HG03439 (cell line): ENCODE measurements around the gene RAB34.
"Not testable (repeated sequence)": the region's sequence is repeated elsewhere in the genome, so short reads cannot be mapped to it uniquely, and the experiment has no call there.

Source experiments
- ATAC-seq: cut with Tn5 transposase; IDR thresholded peaks from one replicate; pipeline ENCODE4 v1.9.1; 2021; ENCODE audit warnings: mild to moderate bottlenecking, moderate library complexity; ENCODE audit not compliant: unreplicated experiment

The RAB34 gene

DNA sequence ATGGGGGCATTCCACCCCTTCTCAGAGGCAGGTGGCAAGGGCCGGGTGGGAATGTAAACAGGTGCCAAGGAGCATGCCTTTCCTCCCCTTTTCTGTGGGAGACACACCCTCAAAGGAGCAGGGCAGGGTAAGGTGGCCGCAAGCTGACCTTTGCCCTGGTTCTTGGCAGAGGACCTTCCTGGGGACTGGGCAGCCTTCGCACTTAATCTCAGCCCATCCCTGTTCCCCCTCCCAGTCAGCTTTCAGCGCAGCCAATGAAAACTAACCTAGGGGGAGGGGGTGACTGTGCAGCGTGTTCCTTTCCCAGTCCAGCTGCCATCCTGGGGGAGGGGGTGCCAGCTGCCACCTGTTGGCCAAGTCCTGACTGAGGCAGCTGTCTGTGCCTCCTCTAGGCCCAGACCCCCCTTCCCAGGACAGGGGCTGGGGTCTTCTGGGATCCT, 29.0 kb upstream of the RAB34 start:
- no peak for ATAC-seq

DNA sequence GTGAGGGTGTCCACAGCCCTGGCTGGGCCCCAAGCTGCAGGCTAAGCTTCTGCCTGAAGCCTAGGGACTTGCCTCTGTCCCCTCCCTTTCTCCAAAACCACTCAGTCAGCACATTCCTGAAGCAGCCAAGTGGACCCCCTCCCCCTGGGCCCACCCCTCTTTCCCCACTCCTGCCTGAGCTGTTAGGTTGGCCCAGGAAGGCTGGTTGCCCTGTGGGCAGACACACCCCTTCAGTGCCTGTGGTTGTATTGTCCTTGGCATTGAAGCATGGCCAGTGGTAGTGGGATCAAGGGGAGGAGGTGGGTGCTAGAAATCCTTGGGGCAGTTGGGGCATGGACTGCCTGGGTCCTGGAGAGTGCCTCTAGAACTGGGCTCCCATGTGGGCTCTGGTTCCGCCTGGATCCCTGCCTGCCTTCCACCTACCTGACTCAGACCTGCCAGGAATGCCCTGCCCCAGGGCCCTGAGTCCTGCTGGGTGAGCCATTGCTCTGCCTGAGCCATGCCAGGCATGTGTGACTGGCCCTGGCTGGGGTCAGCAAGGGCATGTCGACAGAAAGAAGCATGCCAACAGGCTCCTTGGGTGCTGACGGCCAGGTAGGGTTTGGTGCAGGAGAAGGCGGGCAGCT, 28.2 kb upstream of the RAB34 start:
- ATAC-seq: no peak

DNA sequence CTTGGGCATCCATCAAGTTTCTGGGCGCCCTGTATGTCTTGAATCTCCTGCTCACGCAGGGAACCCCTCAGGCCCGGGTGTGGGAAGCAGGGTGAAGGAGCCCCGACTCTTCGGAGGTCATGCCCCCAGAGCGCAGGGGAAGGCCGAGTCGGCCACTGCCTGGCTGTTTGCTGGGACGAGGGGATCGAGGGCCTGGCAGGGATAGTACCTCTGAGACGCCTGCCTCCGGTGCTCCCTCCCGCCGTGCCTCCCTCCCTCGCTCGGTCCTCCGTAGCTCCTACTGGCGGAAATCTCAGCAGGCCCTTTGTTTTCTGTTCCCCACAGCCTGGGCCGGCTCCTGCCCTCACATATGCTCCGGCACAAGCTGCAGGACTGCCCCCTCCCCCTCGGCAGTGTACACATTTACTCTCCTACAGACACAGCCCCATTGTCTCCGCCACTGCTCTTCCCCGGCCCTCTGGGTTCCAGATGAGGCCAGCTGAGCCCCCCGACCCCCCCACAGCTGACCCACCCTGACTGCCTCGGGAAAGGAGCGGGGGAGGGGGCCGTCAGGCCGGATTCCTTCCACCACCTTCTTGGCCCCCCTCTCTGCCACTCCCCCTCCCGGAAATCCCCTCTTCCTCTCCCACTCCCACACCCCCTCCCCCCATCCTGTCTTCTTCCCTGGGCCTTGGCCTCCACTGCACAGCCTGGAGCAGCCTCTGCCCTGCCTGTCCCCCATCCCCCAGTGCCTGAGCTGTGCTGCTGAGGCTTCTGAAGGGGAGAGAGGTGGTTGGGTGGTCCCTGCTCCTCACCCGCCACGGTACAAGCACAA, 27.5 kb upstream of the RAB34 start:
- ATAC-seq: no peak

DNA sequence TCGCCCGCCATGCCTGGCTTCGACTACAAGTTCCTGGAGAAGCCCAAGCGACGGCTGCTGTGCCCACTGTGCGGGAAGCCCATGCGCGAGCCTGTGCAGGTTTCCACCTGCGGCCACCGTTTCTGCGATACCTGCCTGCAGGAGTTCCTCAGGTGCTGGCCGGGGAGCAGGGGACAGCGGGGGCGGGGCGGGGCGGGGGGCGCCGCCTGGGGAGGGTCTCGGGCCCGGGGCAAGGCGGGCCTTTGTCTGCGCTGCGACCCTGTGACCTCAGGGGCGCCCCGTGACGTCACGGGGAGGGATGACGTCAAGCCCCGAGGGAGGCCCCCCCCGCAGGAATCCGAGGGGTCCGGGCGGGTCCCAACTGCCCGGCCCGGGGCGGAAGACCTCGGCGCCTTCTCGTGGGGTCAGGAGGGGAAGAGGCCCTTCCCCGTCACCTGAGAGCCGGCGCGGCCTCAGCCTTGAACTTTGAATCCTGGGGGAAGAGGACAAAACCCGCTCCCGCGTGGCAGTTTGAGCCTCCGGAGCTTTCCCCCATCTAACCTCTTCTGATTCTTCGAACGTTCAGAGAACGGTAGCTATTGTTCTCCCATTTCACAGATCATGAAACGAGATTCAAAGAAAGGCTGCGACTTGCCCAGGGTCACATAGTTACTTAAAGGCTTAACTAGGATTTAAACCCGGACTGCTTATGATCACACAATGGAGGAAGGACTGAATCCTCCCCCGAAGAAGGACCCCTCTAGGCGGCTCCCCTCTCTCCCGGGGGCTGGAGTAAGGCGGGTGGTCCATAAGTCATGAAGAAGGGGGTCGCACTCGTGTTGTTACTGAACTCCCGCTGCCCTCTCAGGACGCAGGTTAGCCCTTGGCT, 26.7 kb upstream of the RAB34 start:
- ATAC-seq: peak; percentile 15

DNA sequence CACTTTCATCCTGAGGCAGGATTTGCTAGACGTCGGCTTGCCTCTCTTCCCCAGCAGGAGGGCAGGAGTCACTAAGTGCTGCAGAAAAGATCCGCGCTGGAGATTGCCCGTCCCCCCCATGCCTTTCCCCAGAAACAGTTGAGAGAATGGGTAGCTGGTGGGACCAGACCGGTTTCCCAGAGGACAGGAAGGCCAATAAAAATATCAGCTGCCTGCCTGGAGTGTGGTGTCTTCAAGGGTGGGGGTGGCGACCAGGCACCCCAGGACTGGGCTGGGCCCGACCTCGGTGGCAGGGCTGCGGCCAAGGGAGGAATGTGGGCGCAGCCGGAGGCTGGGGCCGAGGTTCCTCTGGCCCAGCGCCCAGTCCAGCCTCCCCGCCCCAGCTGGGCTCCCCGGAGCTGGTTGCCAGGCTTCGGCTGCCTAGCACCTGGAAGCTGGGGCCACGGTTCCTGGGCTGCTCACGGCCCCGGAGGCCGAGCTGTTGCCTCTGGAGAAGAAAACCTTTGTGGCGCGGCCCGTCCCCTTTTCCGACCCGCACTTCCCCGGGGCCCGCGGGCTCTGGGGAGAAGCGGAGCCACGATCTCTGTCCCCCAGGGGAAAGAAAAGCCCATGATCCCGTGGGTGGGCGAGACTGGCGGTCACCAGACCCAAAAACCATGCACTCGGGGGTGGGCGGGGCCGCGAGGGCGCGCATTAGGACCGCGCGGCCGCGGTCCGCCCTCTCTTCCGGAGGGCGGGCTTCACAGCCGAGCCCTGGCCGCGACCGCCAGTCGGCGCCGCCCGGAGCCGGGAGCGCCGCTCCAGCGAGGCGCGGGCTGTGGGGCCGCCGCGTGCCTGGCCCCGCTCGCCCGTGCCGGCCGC, 25.8 kb upstream of the RAB34 start, which contains the start of gene TRAF4:
Gene TRAF4 (plus strand): TSS at position 769 of the 861 bp plus-strand sequence. CDS start 102 bp downstream, outside the sequence.
- peak; percentile 52 for ATAC-seq

DNA sequence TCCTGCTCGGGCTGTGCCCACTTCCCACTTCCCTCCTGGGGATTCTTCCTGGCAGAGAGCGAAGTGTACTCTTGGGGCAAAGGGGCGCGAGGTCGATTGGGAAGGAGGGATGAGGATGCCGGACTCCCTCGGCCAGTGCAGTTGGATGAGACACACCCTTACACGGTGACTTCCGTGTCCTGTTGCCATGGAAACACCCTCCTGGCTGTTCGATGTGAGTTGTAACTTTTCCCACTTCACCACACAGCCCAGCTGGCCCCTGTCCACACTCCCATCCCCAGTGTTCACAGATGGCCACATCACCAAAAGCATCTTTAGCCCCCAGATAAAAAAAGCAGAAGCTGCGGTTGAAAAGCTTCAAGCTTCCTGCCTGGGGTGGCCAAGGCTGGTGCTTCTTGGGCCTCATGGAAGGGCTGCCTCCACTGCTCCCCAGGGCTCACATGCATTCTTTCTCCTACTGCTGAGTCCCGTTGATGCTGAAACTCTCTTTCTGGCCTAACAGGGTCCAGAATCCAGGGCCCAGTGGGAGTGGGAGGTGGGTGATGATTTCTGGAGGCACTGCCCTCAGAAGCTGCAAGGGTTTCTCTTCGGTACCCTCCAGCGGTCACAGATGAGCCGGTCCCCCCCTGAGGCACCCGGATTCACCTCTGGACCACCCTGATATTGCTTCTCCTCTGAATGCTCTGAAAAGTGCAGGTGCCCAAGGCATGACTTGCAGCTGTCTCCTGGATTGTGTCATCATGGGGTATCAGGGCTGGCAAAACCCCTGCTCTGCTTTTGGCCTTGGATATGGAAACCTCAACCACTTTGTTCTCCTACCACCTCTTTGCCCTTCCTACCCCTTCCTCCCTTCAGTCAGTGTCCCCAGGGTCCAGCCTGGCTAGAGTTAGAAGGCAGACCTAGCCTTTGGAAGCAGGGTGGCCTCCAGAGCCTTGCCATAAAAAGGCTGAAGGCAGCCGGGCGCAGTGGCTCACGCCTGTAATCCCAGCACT, 24.0 kb upstream of the RAB34 start:
- no peak for ATAC-seq

DNA sequence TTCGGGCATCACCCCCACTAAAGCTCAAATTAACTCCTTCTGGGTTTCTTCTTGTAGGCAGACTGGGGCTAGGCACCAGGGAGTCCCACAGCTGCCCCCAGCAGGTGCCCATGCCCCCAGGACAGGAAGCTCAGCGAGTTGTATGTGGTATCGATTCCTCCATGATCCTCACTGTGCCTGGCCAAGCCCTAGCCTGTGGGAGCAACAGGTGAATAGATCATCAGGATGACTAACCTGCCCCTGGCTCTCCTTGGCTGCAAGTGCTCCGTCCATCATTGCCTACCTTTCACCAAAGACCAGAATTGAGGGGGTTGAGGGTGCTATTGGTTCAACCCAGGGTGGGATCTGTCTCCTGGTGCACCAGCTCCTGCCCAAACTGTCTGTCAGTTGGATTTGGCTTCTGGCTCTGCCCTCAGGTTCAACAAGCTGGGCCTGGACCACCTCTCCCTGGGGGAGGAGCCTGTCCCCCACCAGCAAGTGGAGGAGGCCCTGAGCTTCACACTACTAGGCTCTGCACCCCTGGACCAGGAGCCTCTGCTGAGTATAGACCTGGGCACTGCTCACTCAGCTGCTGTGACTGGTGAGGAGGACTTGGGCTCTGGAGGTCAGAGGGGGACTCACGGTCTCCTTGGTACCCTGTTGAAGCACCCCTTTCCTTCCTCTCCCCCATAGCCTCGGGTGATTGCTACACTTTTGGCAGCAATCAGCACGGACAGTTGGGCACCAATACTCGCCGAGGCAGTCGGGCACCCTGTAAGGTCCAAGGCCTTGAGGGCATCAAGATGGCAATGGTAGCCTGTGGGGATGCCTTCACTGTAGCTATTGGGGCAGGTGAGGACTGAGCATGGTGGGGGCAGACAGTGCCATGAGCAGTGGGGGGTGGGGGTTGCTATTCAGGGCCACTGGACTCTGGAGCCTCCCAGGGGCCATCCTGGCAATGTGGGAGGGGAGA, 23.0 kb upstream of the RAB34 start:
- no peak for ATAC-seq

DNA sequence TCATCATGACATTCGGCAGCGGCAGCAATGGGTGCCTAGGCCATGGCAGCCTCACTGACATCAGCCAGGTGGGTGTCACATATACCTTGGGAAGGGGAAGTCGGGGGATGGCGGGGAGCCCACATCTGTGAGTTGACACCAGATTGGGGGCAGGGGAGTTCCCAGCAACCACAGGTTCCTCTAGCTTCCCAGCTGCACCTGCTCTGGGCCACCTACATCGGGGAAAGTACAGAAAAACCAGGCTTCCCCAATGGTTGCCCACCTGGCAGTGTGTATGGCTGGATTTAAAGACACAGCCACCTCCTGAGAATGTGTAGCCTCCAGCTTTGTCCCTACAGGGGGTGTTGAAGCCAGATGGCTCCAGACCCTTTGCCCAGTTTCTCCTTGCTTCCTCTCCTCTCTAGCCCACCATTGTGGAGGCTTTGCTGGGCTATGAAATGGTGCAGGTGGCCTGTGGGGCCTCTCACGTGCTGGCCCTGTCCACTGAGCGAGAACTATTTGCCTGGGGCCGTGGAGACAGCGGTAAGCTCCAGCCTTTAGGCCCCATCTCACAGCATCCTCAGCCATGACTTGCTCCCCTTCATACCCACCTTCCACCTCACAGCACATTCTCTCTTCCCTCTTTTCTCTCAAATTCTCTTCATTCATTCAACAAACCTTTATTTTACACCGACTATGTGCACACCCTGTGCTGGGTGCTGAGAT, 21.2 kb upstream of the RAB34 start:
- ATAC-seq: no peak

DNA sequence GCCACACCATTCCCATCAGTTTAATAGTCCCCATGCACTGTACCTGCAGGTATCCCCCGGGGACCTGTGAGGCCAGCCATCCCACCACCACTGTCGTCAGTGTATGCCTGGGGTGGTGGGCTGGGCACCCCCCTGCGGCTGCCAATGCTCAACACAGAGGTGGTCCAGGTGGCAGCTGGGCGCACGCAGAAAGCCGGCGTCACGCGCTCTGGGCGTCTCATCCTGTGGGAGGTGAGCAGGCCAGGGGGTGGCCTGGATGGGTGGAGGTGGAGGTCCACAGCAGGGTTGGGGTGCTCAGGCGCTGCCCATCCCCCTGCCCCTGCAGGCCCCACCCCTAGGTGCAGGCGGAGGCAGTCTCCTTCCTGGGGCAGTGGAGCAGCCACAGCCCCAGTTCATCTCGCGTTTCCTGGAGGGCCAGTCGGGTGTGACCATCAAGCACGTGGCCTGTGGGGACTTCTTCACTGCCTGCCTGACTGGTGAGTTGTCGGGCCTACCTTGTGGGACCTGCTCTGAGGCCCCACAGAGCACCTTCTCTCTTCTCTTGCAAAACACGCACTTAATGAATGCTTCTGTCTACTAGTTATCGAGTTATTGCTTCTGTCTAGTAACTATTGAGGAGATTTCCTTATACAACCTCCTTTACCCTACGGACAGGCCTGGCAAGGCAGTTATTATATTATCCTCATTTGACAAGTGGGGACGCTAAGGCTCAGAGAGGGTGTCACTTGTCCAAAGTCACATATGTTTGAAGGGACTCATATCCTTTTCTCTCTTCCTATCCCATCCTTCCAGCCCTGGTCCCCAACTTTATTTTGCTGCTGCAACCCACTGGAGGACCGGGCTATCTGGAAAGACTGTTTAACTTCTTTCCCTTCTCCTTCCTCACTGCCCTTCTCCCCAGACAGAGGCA, 20.4 kb upstream of the RAB34 start:
- ATAC-seq: peak; percentile 54

DNA sequence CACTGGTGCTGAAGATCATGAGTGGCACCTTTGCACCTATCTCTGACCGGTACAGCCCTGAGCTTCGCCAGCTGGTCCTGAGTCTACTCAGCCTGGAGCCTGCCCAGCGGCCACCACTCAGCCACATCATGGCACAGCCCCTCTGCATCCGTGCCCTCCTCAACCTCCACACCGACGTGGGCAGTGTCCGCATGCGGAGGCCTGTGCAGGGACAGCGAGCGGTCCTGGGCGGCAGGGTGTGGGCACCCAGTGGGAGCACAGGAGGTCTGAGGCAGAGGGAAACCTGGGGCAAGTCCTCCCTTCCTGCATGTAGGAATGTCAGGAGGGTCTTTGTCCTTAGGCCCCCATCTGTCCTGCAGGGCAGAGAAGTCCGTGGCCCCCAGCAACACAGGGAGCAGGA, 19.6 kb upstream of the RAB34 start:
- ATAC-seq: no peak

DNA sequence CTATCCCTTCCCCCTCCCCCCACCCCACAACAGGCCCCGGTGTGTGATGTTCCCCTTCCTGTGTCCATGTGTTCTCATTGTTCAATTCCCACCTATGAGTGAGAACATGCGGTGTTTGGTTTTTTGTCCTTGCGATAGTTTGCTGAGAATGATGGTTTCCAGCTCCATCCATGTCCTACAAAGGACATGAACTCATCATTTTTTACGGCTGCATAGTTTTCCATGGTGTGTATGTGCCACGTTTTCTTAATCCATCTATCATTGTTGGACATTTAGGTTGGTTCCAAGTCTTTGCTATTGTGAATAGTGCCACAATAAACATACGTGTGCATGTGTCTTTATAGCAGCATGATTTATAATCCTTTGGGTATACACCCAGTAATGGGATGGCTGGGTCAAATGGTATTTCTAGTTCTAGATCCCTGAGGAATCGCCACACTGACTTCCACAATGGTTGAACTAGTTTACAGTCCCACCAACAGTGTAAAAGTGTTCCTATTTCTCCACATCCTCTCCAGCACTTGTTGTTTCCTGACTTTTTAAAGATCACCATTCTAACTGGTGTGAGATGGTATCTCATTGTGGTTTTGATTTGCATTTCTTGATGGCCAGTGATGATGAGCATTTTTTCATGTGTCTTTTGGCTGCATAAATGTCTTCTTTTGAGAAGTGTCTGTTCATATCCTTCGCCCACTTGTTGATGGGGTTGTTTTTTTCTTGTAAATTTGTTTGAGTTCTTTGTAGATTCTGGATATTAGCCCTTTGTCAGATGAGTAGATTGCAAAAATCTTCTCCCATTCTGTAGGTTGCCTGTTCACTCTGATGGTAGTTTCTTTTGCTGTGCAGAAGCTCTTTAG, 18.5 kb upstream of the RAB34 start:
- not testable (repeated sequence) for ATAC-seq

DNA sequence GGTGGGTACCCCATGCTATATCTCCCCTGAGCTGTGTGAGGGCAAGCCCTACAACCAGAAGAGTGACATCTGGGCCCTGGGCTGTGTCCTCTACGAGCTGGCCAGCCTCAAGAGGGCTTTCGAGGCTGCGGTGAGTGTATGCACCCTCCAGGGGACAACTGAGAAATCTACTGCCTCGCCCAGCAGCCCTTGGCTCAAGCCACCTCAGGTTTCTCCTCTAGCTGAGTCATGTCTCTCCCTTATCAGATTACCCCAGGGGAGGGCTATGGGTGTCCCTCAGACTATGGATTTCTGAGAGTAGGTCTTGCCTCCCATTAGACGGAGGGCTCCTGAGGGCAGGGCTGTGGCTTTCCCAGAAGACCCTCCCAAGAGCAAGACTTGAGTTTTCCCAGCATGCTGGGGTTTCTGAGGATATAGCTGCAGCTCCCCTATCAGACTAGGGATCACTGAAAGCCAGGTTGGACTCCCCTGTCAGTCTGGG, 17.6 kb upstream of the RAB34 start:
- no peak for ATAC-seq

DNA sequence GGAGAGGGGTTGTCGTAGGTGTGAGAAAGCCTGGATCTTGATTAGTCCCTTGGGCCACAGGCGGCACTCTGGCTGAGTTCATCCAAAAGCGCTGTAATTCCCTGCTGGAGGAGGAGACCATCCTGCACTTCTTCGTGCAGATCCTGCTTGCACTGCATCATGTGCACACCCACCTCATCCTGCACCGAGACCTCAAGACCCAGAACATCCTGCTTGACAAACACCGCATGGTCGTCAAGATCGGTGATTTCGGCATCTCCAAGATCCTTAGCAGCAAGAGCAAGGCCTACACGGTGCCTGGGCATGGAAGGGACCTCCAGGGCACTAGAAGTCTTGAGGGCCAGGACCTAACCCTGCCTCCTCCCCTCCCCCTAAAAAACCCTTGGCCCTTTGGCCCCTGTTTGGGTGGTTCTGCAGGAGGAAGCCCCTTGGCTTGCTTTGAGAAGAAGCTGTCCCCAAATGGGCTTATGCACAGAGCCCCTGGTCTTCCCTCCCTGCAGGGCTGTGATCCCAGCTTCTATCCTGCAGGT, 17.1 kb upstream of the RAB34 start:
- no peak for ATAC-seq

DNA sequence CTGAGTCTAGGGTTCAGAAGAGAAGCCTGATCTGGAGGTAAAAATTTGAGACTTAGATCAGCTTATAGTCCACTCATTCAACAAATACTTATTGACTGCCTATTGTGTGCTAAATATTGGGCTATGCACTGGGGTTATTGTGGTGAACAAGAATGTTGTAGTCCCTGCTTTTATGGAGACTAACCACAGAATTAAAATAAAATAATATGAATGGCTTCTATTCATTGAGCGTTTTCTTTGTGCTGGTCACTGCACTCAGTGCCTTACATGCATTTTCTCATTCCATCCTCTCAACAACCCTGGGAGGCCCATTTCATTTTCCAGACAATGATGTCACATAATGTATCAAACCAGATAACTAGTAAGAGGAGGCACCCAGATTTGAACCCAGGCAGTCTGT, 15.7 kb upstream of the RAB34 start:
- no peak for ATAC-seq

DNA sequence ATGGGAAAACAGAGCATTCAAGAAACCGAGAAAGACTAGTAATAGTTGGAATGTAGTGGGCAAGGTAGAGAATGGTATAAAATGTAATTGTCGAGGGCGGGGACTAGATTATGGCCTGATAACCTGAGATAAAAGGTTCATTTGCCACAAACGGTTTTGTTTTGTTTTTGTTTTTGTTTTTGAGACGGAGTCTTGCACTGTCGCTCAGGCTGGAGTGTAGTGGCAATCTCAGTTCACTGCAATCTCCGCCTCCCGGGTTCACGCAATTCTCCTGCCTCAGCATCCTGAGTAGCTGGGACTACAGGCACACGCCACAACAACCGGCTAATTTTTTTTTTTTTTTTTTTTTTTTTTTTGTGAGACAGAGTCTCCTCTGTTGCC, 12.3 kb upstream of the RAB34 start:
- no peak for ATAC-seq
